Measurements from ENCODE around the gene FLOT2. TPM values are rescaled to one million over a fixed set of nuclear protein-coding genes. Genes with fewer than 3 reads are reported as not detected.

Gene FLOT2
- total RNA-seq, 3 donors from 2014 or later (not counting 1 experiment from before 2014, with no cell fraction given): 132 to 152 (median 152) TPM

GRCh38 chr17:28912938-28913333, 15.4 kb upstream of the FLOT2 start:
- Mint-ChIP-seq H3K27ac (peak overlapping the region in 1 of 2 donors; percentile 58), H3K36me3 (peaks cover 20% of the 10 kb centered on the region), H3K9me3 (no peaks in the 10 kb centered on the region)

GRCh38 chr17:28912281-28912937, 14.9 kb upstream of the FLOT2 start:
- peaks cover 96% of the 10 kb centered on the region for H3K36me3 ChIP-seq (ENCODE audit: control insufficient read depth, insufficient read depth, low read length)
- Mint-ChIP-seq H3K4me1 (peaks cover 0 to 6% of the 10 kb centered on the region in 2 donors), H3K36me3 (peaks cover 20% of the 10 kb centered on the region), H3K4me3 (no peak overlapping the region), H3K9me3 (no peaks in the 10 kb centered on the region), H3K27ac (peak overlapping the region in 1 of 2 donors; percentile 58), H3K27me3 (ENCODE audit: low read depth in 2 of 2) (no peaks in the 10 kb centered on the region)
- H3K27ac ChIP-seq (ENCODE audit: low read length): no peak overlapping the region
- peak; percentile 7 for TF ChIP-seq CTCF (IDR thresholded peaks at IDR 0.05)
- DNase-seq: peak in 1 of 2 donors; percentile 47
- no peaks in the 10 kb centered on the region for H3K27me3 ChIP-seq (ENCODE audit: control insufficient read depth, insufficient read depth, low read length)
- H3K4me3 ChIP-seq (ENCODE audit: low read length): no peak overlapping the region
- intact Hi-C loops (cut with micrococcal nuclease): no loop called here
- no peaks in the 10 kb centered on the region for H3K4me1 ChIP-seq (ENCODE audit: control insufficient read depth, insufficient read depth, low read length)
- H3K9me3 ChIP-seq (ENCODE audit: control insufficient read depth, insufficient read depth, low read length): no peaks in the 10 kb centered on the region
- ATAC-seq: no peak
- 93% methylated on average over 20 of the region's 20 CpGs for WGBS (ENCODE audit: insufficient coverage)

More at GRCh38 chr17:28912938-28913333, 15.4 kb upstream of the FLOT2 start:
- no peaks in the 10 kb centered on the region for H3K27me3 Mint-ChIP-seq (ENCODE audit: low read depth in 2 of 2)
- H3K27ac ChIP-seq (ENCODE audit: low read length): no peak overlapping the region
- H3K4me3 ChIP-seq (ENCODE audit: low read length): no peak overlapping the region
- peaks cover 96% of the 10 kb centered on the region for H3K36me3 ChIP-seq (ENCODE audit: control insufficient read depth, insufficient read depth, low read length)
- intact Hi-C loops (cut with micrococcal nuclease): no loop called here
- DNase-seq (no peak), ATAC-seq (no peak)
- H3K4me3 Mint-ChIP-seq: no peak overlapping the region
- H3K27me3 ChIP-seq (ENCODE audit: control insufficient read depth, insufficient read depth, low read length): no peaks in the 10 kb centered on the region
- H3K9me3 ChIP-seq (ENCODE audit: control insufficient read depth, insufficient read depth, low read length): no peaks in the 10 kb centered on the region
- no peaks in the 10 kb centered on the region for H3K4me1 ChIP-seq (ENCODE audit: control insufficient read depth, insufficient read depth, low read length)
- no peak for TF ChIP-seq CTCF (IDR thresholded peaks at IDR 0.05)
- WGBS (ENCODE audit: insufficient coverage): 92% methylated on average over 6 of the region's 6 CpGs
- H3K4me1 Mint-ChIP-seq: peaks cover 0 to 6% of the 10 kb centered on the region in 2 donors

GRCh38 chr17:28911411-28912045, 14.0 kb upstream of the FLOT2 start:
- no peak for ATAC-seq
- Mint-ChIP-seq H3K27ac (peak overlapping the region in 1 of 2 donors; percentile 58), H3K4me3 (no peak overlapping the region), H3K9me3 (no peaks in the 10 kb centered on the region), H3K4me1 (peaks cover 0 to 5% of the 10 kb centered on the region in 2 donors), H3K27me3 (ENCODE audit: low read depth in 2 of 2) (no peaks in the 10 kb centered on the region), H3K36me3 (peaks cover 14% of the 10 kb centered on the region)
- Histone ChIP-seq H3K27ac (ENCODE audit: low read length) (no peak overlapping the region), H3K36me3 (ENCODE audit: control insufficient read depth, insufficient read depth, low read length) (peaks cover 96% of the 10 kb centered on the region), H3K27me3 (ENCODE audit: control insufficient read depth, insufficient read depth, low read length) (no peaks in the 10 kb centered on the region), H3K9me3 (ENCODE audit: control insufficient read depth, insufficient read depth, low read length) (no peaks in the 10 kb centered on the region), H3K4me3 (ENCODE audit: low read length) (no peak overlapping the region), H3K4me1 (ENCODE audit: control insufficient read depth, insufficient read depth, low read length) (no peaks in the 10 kb centered on the region)
- no peak for TF ChIP-seq CTCF (IDR thresholded peaks at IDR 0.05)
- intact Hi-C loops (cut with micrococcal nuclease): no loop called here
- 98% methylated on average over 13 of the region's 13 CpGs for WGBS (ENCODE audit: insufficient coverage)
- no peak for DNase-seq
